Measurements from ENCODE around the gene GABBR2. TPM values are rescaled to one million over a fixed set of nuclear protein-coding genes. Genes with fewer than 3 reads are reported as not detected.

The GABBR2 gene
- total and polyA plus RNA-seq, 9 of the 15 experiments (the other 6 are each of a cell fraction or from before 2014, with no cell fraction given): 0.15 to 1.9 (median 0.32) TPM

GRCh38 chr9:98698856-98699255, 9.9 kb downstream of the GABBR2 start (continued):
- TF ChIP-seq MLX (CRISPR knock-in tag; conservative IDR thresholded peaks at IDR 0.05): no peak
- TF ChIP-seq, protein P1, sequence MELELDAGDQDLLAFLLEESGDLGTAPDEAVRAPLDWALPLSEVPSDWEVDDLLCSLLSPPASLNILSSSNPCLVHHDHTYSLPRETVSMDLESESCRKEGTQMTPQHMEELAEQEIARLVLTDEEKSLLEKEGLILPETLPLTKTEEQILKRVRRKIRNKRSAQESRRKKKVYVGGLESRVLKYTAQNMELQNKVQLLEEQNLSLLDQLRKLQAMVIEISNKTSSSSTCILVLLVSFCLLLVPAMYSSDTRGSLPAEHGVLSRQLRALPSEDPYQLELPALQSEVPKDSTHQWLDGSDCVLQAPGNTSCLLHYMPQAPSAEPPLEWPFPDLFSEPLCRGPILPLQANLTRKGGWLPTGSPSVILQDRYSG (tag; conservative IDR thresholded peaks at IDR 0.05; ENCODE audit: low read depth): no peak
- TF ChIP-seq ZEB2 (IDR thresholded peaks at IDR 0.05): no peak
- TF ChIP-seq, protein P2, sequence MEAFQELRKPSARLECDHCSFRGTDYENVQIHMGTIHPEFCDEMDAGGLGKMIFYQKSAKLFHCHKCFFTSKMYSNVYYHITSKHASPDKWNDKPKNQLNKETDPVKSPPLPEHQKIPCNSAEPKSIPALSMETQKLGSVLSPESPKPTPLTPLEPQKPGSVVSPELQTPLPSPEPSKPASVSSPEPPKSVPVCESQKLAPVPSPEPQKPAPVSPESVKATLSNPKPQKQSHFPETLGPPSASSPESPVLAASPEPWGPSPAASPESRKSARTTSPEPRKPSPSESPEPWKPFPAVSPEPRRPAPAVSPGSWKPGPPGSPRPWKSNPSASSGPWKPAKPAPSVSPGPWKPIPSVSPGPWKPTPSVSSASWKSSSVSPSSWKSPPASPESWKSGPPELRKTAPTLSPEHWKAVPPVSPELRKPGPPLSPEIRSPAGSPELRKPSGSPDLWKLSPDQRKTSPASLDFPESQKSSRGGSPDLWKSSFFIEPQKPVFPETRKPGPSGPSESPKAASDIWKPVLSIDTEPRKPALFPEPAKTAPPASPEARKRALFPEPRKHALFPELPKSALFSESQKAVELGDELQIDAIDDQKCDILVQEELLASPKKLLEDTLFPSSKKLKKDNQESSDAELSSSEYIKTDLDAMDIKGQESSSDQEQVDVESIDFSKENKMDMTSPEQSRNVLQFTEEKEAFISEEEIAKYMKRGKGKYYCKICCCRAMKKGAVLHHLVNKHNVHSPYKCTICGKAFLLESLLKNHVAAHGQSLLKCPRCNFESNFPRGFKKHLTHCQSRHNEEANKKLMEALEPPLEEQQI (IDR thresholded peaks at IDR 0.05): no peak
- TF ChIP-seq ASH1L (IDR thresholded peaks at IDR 0.05; ENCODE audit: borderline replicate concordance, low read depth, partially characterized antibody): no peak

DNA sequence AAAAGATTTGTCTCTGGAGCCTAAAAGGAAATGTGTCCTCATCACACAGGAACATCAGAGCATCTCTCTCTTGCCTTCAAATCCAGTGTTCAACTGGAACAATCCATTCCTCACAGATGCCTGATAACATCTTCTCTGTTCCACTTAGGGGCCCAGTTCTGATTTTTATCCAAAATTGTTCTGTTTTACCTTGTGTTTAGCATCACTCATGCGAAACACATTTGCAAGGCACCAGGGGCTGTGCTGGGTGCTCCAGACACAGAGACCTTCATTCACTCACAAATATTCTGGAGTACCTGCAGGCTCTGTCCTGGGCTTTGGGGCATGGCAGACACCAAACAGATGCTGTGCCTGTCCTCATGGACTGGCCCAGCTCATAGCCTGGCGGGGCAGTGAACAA, 13.8 kb downstream of the GABBR2 start:
- H3K4me3 ChIP-seq: no peak overlapping the region
- H3K27ac ChIP-seq (ENCODE audit: extremely low read depth, low read depth, low read length): no peak overlapping the region
- ChIA-PET POLR2A (no interaction called here), CTCF (ENCODE audit: low intra/inter-chr PET ratio) (no interaction called here)
- no peak overlapping the region for H3K9ac ChIP-seq (ENCODE audit: insufficient read depth in 1 of 2, low read depth in 2 of 2, low read length in 2 of 2)
- intact Hi-C loops (cut with micrococcal nuclease) (no loop called here), in situ Hi-C loops (cut with MboI) (no loop called here)
- DNase-seq (ENCODE audit: extremely low read depth in 1 of 4, low spot score in 3 of 4) (no peak), FAIRE-seq (no peak), ATAC-seq (no peak)
- 0 out of 2 replicates have a peak, but pooled peaks cover 3% of the 10 kb centered on the region for H4K20me1 ChIP-seq (replicated peaks; ENCODE audit: control insufficient read depth, insufficient read depth, low read length)
- no peaks in the 10 kb centered on the region for H3K79me2 ChIP-seq (ENCODE audit: control insufficient read depth, insufficient read depth, low read length)
- 6% methylated on average over 2 of the region's 2 CpGs for WGBS (ENCODE audit: insufficient coverage, low coverage, missing lambda C conversion rate)
- no TSS peak for BruUV-seq (replicated peaks)
- peaks cover 33 to 71% of the 10 kb centered on the region in 2 experiments; a peak in 4 of 5 replicates for H3K27me3 ChIP-seq (ENCODE audit: control insufficient read depth in 2 of 2, insufficient read depth in 2 of 2, low read length in 2 of 2)
- no peak overlapping the region for H3K4me2 ChIP-seq (ENCODE audit: insufficient read depth, low read length)
- no peaks in the 10 kb centered on the region for H3K9me3 ChIP-seq (replicated peaks; ENCODE audit: control insufficient read depth, insufficient read depth, low read depth, low read length)
- H3K9me1 ChIP-seq (ENCODE audit: control insufficient read depth, insufficient read depth, low read length): no peaks in the 10 kb centered on the region
- no peaks in the 10 kb centered on the region for H3K4me1 ChIP-seq (replicated peaks in 1 of 2; ENCODE audit: control insufficient read depth in 2 of 2, insufficient read depth in 2 of 2, low read length in 2 of 2)
- H2AFZ ChIP-seq (ENCODE audit: low read depth, low read length): no peak overlapping the region
- no peaks in the 10 kb centered on the region for H3K36me3 ChIP-seq (ENCODE audit: control insufficient read depth, insufficient read depth, low read length)
- no peak for TF ChIP-seq MCM2 (IDR thresholded peaks at IDR 0.05; ENCODE audit: low read depth)
- no peak for TF ChIP-seq SRF (CRISPR knock-in tag; IDR thresholded peaks at IDR 0.05)
- TF ChIP-seq MAFF (IDR thresholded peaks at IDR 0.05; ENCODE audit: low read length): no peak
- no peak for TF ChIP-seq ZNF146 (CRISPR knock-in tag; IDR thresholded peaks at IDR 0.05; ENCODE audit: unreplicated experiment)
- no peak for TF ChIP-seq GATAD2B (IDR thresholded peaks at IDR 0.05; ENCODE audit: borderline replicate concordance)
- no peak for TF ChIP-seq XRCC3 (IDR thresholded peaks at IDR 0.05)
- no peak for TF ChIP-seq CCNT2 (IDR thresholded peaks at IDR 0.05; ENCODE audit: borderline replicate concordance, extremely low read depth, insufficient read length, low read depth, low read length)
- no peak for TF ChIP-seq MCM5 (IDR thresholded peaks at IDR 0.05; ENCODE audit: low read depth)
- TF ChIP-seq, protein P3, sequence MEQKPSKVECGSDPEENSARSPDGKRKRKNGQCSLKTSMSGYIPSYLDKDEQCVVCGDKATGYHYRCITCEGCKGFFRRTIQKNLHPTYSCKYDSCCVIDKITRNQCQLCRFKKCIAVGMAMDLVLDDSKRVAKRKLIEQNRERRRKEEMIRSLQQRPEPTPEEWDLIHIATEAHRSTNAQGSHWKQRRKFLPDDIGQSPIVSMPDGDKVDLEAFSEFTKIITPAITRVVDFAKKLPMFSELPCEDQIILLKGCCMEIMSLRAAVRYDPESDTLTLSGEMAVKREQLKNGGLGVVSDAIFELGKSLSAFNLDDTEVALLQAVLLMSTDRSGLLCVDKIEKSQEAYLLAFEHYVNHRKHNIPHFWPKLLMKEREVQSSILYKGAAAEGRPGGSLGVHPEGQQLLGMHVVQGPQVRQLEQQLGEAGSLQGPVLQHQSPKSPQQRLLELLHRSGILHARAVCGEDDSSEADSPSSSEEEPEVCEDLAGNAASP (IDR thresholded peaks at IDR 0.05): no peak
- TF ChIP-seq PHF21A (IDR thresholded peaks at IDR 0.05; ENCODE audit: borderline replicate concordance, low read depth): no peak

Data from K562 (cell line).